Epithelial cell of proximal tubule (primary cell): ENCODE measurements around the gene GAK. TPM values are rescaled to one million over a fixed set of nuclear protein-coding genes. Genes with fewer than 3 reads are reported as not detected.

Experiments used
- DNase-seq: peaks from one replicate; pipeline ENCODE4 v3.0.0-alpha.2; 2011; ENCODE audit warnings: low read depth
- H3K4me3 ChIP-seq: 2 replicates; pipeline ENCODE4 v1.5.1; 2011; ENCODE audit warnings: low read depth, mild to moderate bottlenecking, low read length
- CTCF ChIP-seq: conservative IDR thresholded peaks from 2 replicates; pipeline ENCODE4 v1.5.1; 2012; ENCODE audit warnings: low read depth, mild to moderate bottlenecking, low read length
- total RNA-seq: library from RNA; depleted of rRNA; stranded (reverse); fragments of >200 nt; gene quantifications from 2 replicates; pipeline ENCODE4 v1.2.3, GENCODE V29; 2015

Gene GAK
- total RNA-seq, 1 donor from 2014 or later: 123 TPM

GRCh38 chr4:804804-805203 lies 127.3 kb downstream of the GAK start:
- no peak for TF ChIP-seq CTCF
- no peak for DNase-seq
- no peak overlapping the region for H3K4me3 ChIP-seq

- TF ChIP-seq CTCF: no peak
- no peak overlapping the region for H3K4me3 ChIP-seq
- no peak for DNase-seq
Measured at GRCh38 chr4:803884-804283, 128.2 kb downstream of the GAK start.

GRCh38 chr4:801436-802124 lies 130.5 kb downstream of the GAK start:
- no peak for TF ChIP-seq CTCF
- no peak for DNase-seq

More at GRCh38 chr4:801436-802124, 130.5 kb downstream of the GAK start:
- H3K4me3 ChIP-seq: no peak overlapping the region

Other genes with a start within 250 kb of the GAK start
- gene SLC49A3, start 243.2 kb downstream of the GAK start, total RNA-seq: 2.9 and 4.1 TPM in 2 replicates
- 34.6 and 35.2 TPM in 2 replicates for gene PCGF3, start 226.5 kb downstream of the GAK start, total RNA-seq
- 0.81 TPM in 1 of 2 replicates, not detected in the other for gene CPLX1, start 106.2 kb downstream of the GAK start, total RNA-seq
- 10.2 and 11.4 TPM in 2 replicates for gene TMEM175, start 144 bp upstream of the GAK start, total RNA-seq
- 11.1 and 16.9 TPM in 2 replicates for gene DGKQ, start 41.3 kb upstream of the GAK start, total RNA-seq
- 0.87 and 5.8 TPM in 2 replicates for gene IDUA, start 54.7 kb upstream of the GAK start, total RNA-seq
- 0.35 and 1.3 TPM in 2 replicates for gene SLC26A1, start 61.1 kb upstream of the GAK start, total RNA-seq
- gene FGFRL1, start 79.3 kb upstream of the GAK start, total RNA-seq: 43.6 and 52.5 TPM in 2 replicates
- 3.5 and 8.1 TPM in 2 replicates for gene RNF212, start 181.2 kb upstream of the GAK start, total RNA-seq
- 1.4 and 18.1 TPM in 2 replicates for gene SPON2, start 240.3 kb upstream of the GAK start, total RNA-seq